ENCODE results near the gene MAP2K3. TPM values are rescaled to one million over a fixed set of nuclear protein-coding genes. Genes with fewer than 3 reads are reported as not detected.
"Not testable (repeated sequence)": the region's sequence is repeated elsewhere in the genome, so short reads cannot be mapped to it uniquely, and the experiment has no call there.

The MAP2K3 gene
- total RNA-seq, 1 experiment from 2014 or later, result 42.1 TPM

GRCh38 chr17:21310766-21311602 is 26.5 kb downstream of the MAP2K3 start:
- not testable (repeated sequence) for H3K4me3 ChIP-seq, H3K9me3 ChIP-seq, H3K36me3 ChIP-seq, H3K27me3 ChIP-seq, DNase-seq

- H3K9me3 ChIP-seq, result no peaks in the 10 kb centered on the region
- no peaks in the 10 kb centered on the region for H3K27me3 ChIP-seq
- H3K36me3 ChIP-seq, result no peaks in the 10 kb centered on the region
- DNase-seq, result no peak
- H3K4me3 ChIP-seq, result no peak overlapping the region
These were observed 28.8 kb downstream of the MAP2K3 start for GRCh38 chr17:21313320-21313719.

- not testable (repeated sequence) for H3K36me3 ChIP-seq, DNase-seq, H3K4me3 ChIP-seq, H3K9me3 ChIP-seq, H3K27me3 ChIP-seq
These were observed 29.2 kb downstream of the MAP2K3 start for GRCh38 chr17:21313761-21314160.

GRCh38 chr17:21314261-21314664 is 29.8 kb downstream of the MAP2K3 start:
- not testable (repeated sequence) for H3K36me3 ChIP-seq, H3K27me3 ChIP-seq, H3K4me3 ChIP-seq, DNase-seq, H3K9me3 ChIP-seq

- H3K4me3 ChIP-seq, H3K27me3 ChIP-seq, DNase-seq: not testable (repeated sequence)
These were observed 30.2 kb downstream of the MAP2K3 start for GRCh38 chr17:21314701-21315111.

GRCh38 chr17:21315246-21316000 is 30.9 kb downstream of the MAP2K3 start:
- not testable (repeated sequence) for DNase-seq, H3K4me3 ChIP-seq, H3K9me3 ChIP-seq, H3K36me3 ChIP-seq, H3K27me3 ChIP-seq

More at GRCh38 chr17:21314701-21315111, 30.2 kb downstream of the MAP2K3 start:
- H3K9me3 ChIP-seq, H3K36me3 ChIP-seq: not testable (repeated sequence)

- DNase-seq, H3K27me3 ChIP-seq: not testable (repeated sequence)
These were observed 31.8 kb downstream of the MAP2K3 start for GRCh38 chr17:21316212-21316886.

GRCh38 chr17:21316887-21317500 is 32.5 kb downstream of the MAP2K3 start:
- H3K27me3 ChIP-seq, H3K9me3 ChIP-seq, H3K36me3 ChIP-seq, H3K4me3 ChIP-seq, DNase-seq: not testable (repeated sequence)

More at GRCh38 chr17:21316212-21316886, 31.8 kb downstream of the MAP2K3 start:
- not testable (repeated sequence) for H3K36me3 ChIP-seq, H3K9me3 ChIP-seq, H3K4me3 ChIP-seq

- H3K36me3 ChIP-seq, H3K4me3 ChIP-seq, H3K27me3 ChIP-seq, H3K9me3 ChIP-seq, DNase-seq: not testable (repeated sequence)
These were observed 33.3 kb downstream of the MAP2K3 start for GRCh38 chr17:21317821-21318220.

GRCh38 chr17:21318439-21318838 is 33.9 kb downstream of the MAP2K3 start:
- Histone ChIP-seq H3K36me3 (no peaks in the 10 kb centered on the region), H3K27me3 (no peaks in the 10 kb centered on the region), H3K4me3 (no peak overlapping the region), H3K9me3 (no peaks in the 10 kb centered on the region)
- no peak for DNase-seq

GRCh38 chr17:21318856-21319255 is 34.3 kb downstream of the MAP2K3 start:
- DNase-seq, H3K27me3 ChIP-seq, H3K36me3 ChIP-seq, H3K9me3 ChIP-seq, H3K4me3 ChIP-seq: not testable (repeated sequence)

GRCh38 chr17:21319256-21319655 is 34.7 kb downstream of the MAP2K3 start:
- H3K4me3 ChIP-seq, H3K9me3 ChIP-seq, H3K27me3 ChIP-seq, H3K36me3 ChIP-seq, DNase-seq: not testable (repeated sequence)

GRCh38 chr17:21319686-21320375 is 35.3 kb downstream of the MAP2K3 start:
- H3K9me3 ChIP-seq, H3K4me3 ChIP-seq, H3K27me3 ChIP-seq, DNase-seq, H3K36me3 ChIP-seq: not testable (repeated sequence)

GRCh38 chr17:21320430-21320829 is 35.9 kb downstream of the MAP2K3 start:
- not testable (repeated sequence) for H3K4me3 ChIP-seq, DNase-seq, H3K36me3 ChIP-seq, H3K27me3 ChIP-seq, H3K9me3 ChIP-seq

GRCh38 chr17:21321061-21321460 is 36.5 kb downstream of the MAP2K3 start:
- H3K27me3 ChIP-seq, H3K9me3 ChIP-seq, H3K4me3 ChIP-seq, H3K36me3 ChIP-seq, DNase-seq: not testable (repeated sequence)

GRCh38 chr17:21321744-21322191 is 37.3 kb downstream of the MAP2K3 start:
- not testable (repeated sequence) for H3K4me3 ChIP-seq

More at GRCh38 chr17:21321744-21322191, 37.3 kb downstream of the MAP2K3 start:
- not testable (repeated sequence) for H3K9me3 ChIP-seq, H3K27me3 ChIP-seq, H3K36me3 ChIP-seq, DNase-seq
